ENCODE measurements around the gene HYDIN. TPM values are rescaled to one million over a fixed set of nuclear protein-coding genes. Genes with fewer than 3 reads are reported as not detected.

HYDIN gene
- total and polyA plus RNA-seq, 9 of the 15 experiments (the other 6 are each of a cell fraction or from before 2014, with no cell fraction given), result 0.08 to 0.43 (median 0.14) TPM; not detected in 1

- Histone ChIP-seq H3K9ac (ENCODE audit: insufficient read depth in 1 of 2, low read depth in 2 of 2, low read length in 2 of 2) (no peak overlapping the region), H4K20me1 (replicated peaks; ENCODE audit: control insufficient read depth, insufficient read depth, low read length) (no peaks in the 10 kb centered on the region), H3K27me3 (ENCODE audit: control insufficient read depth in 2 of 2, insufficient read depth in 2 of 2, low read length in 2 of 2) (peaks cover 3 to 6% of the 10 kb centered on the region in 2 experiments; a peak in 2 of 5 replicates), H3K27ac (ENCODE audit: extremely low read depth, low read depth, low read length) (no peak overlapping the region), H3K36me3 (ENCODE audit: control insufficient read depth, insufficient read depth, low read length) (no peaks in the 10 kb centered on the region), H3K4me1 (replicated peaks in 1 of 2; ENCODE audit: control insufficient read depth in 2 of 2, insufficient read depth in 2 of 2, low read length in 2 of 2) (no peaks in the 10 kb centered on the region), H3K4me3 (no peak overlapping the region), H3K4me2 (ENCODE audit: insufficient read depth, low read length) (no peak overlapping the region), H3K9me3 (replicated peaks; ENCODE audit: control insufficient read depth, insufficient read depth, low read depth, low read length) (no peaks in the 10 kb centered on the region), H3K79me2 (ENCODE audit: control insufficient read depth, insufficient read depth, low read length) (no peaks in the 10 kb centered on the region), H2AFZ (ENCODE audit: low read depth, low read length) (no peak overlapping the region), H3K9me1 (ENCODE audit: control insufficient read depth, insufficient read depth, low read length) (no peaks in the 10 kb centered on the region)
- DNase-seq (ENCODE audit: extremely low read depth in 1 of 4, low spot score in 3 of 4), result no peak
- ATAC-seq, result no peak
- TF ChIP-seq BACH1 (tag; IDR thresholded peaks at IDR 0.05) (no peak), HES1 (IDR thresholded peaks at IDR 0.05; ENCODE audit: low read depth) (no peak), RBFOX2 (IDR thresholded peaks at IDR 0.05; ENCODE audit: low read depth, low read length) (no peak)
- intact Hi-C loops (cut with micrococcal nuclease), result no loop called here
- in situ Hi-C loops (cut with MboI), result no loop called here
- ChIA-PET CTCF (ENCODE audit: low intra/inter-chr PET ratio) (no interaction called here), POLR2A (no interaction called here)
- FAIRE-seq, result no peak
- no TSS peak for BruUV-seq (replicated peaks)
- 3% methylated on average over 5 of the region's 5 CpGs for WGBS (ENCODE audit: insufficient coverage, low coverage, missing lambda C conversion rate)
Measured at GRCh38 chr16:71262391-71262790, 31.9 kb upstream of the HYDIN start.

GRCh38 chr16:71260995-71261394 lies 30.5 kb upstream of the HYDIN start:
- no peak for FAIRE-seq
- Histone ChIP-seq H3K36me3 (ENCODE audit: control insufficient read depth, insufficient read depth, low read length) (no peaks in the 10 kb centered on the region), H3K9me3 (replicated peaks; ENCODE audit: control insufficient read depth, insufficient read depth, low read depth, low read length) (no peaks in the 10 kb centered on the region), H2AFZ (ENCODE audit: low read depth, low read length) (no peak overlapping the region), H3K9ac (ENCODE audit: insufficient read depth in 1 of 2, low read depth in 2 of 2, low read length in 2 of 2) (no peak overlapping the region), H3K9me1 (ENCODE audit: control insufficient read depth, insufficient read depth, low read length) (no peaks in the 10 kb centered on the region), H3K27me3 (ENCODE audit: control insufficient read depth in 2 of 2, insufficient read depth in 2 of 2, low read length in 2 of 2) (peaks cover 3 to 6% of the 10 kb centered on the region in 2 experiments; a peak in 2 of 5 replicates), H3K79me2 (ENCODE audit: control insufficient read depth, insufficient read depth, low read length) (no peaks in the 10 kb centered on the region), H4K20me1 (replicated peaks; ENCODE audit: control insufficient read depth, insufficient read depth, low read length) (no peaks in the 10 kb centered on the region), H3K4me3 (no peak overlapping the region), H3K4me2 (ENCODE audit: insufficient read depth, low read length) (no peak overlapping the region), H3K4me1 (replicated peaks in 1 of 2; ENCODE audit: control insufficient read depth in 2 of 2, insufficient read depth in 2 of 2, low read length in 2 of 2) (no peaks in the 10 kb centered on the region), H3K27ac (ENCODE audit: extremely low read depth, low read depth, low read length) (no peak overlapping the region)
- intact Hi-C loops (cut with micrococcal nuclease) (no loop called here), in situ Hi-C loops (cut with MboI) (no loop called here)
- ChIA-PET POLR2A (no interaction called here), CTCF (ENCODE audit: low intra/inter-chr PET ratio) (no interaction called here)
- BruUV-seq (replicated peaks), result no TSS peak
- TF ChIP-seq CTBP1 (IDR thresholded peaks at IDR 0.05; ENCODE audit: borderline replicate concordance), result no peak
- no peak for TF ChIP-seq POLR3A (IDR thresholded peaks at IDR 0.05; ENCODE audit: borderline replicate concordance, extremely low read depth, insufficient read depth, insufficient read length)
- no peak for TF ChIP-seq RBM34 (IDR thresholded peaks at IDR 0.05; ENCODE audit: borderline replicate concordance, insufficient read depth, low read length)
- no peak for TF ChIP-seq ZNF766 (CRISPR knock-in tag; conservative IDR thresholded peaks at IDR 0.05)
- TF ChIP-seq KDM1A (IDR thresholded peaks at IDR 0.05), result no peak
- TF ChIP-seq PREB (CRISPR knock-in tag; IDR thresholded peaks at IDR 0.05), result no peak
- no peak for ATAC-seq
- DNase-seq (ENCODE audit: extremely low read depth in 1 of 4, low spot score in 3 of 4), result no peak
